IPS-20b (cell line): ENCODE data around the gene NLRP9.

Experiments
- H3K27ac ChIP-seq: one replicate; pipeline ENCODE4 v1.5.1; 2013; ENCODE audit warnings: low read length
- H3K27me3 ChIP-seq: 2 replicates; pipeline ENCODE4 v1.6.1; 2013; ENCODE audit warnings: mild to moderate bottlenecking, low read length, inconsistent platforms; ENCODE audit not compliant: insufficient read depth
- H3K36me3 ChIP-seq: 2 replicates; pipeline ENCODE4 v1.6.1; 2013; ENCODE audit warnings: low read depth, mild to moderate bottlenecking, inconsistent platforms, low read length, moderate library complexity; ENCODE audit not compliant: insufficient read depth
- H3K4me1 ChIP-seq: 2 replicates; pipeline ENCODE4 v1.6.1; 2013; ENCODE audit warnings: mild to moderate bottlenecking, control low read depth, inconsistent platforms, low read length, moderate library complexity; ENCODE audit not compliant: insufficient read depth
- H3K4me3 ChIP-seq: 2 replicates; pipeline ENCODE4 v1.5.1; 2013; ENCODE audit warnings: mild to moderate bottlenecking, low read length, inconsistent platforms
- H3K9ac ChIP-seq: 2 replicates; pipeline ENCODE4 v1.6.1; 2013; ENCODE audit warnings: low read depth, mild to moderate bottlenecking, inconsistent platforms, low read length, moderate library complexity
- H3K9me3 ChIP-seq: 2 replicates; pipeline ENCODE4 v1.6.1; 2013; ENCODE audit warnings: mild to moderate bottlenecking, low read depth, low read length, inconsistent platforms; ENCODE audit not compliant: insufficient read depth

NLRP9 gene

GRCh38 chr19:55683449-55684261 lies 54.5 kb downstream of the NLRP9 start:
- Histone ChIP-seq H3K27ac (no peak overlapping the region), H3K4me1 (no peaks in the 10 kb centered on the region), H3K36me3 (peaks cover 63% of the 10 kb centered on the region), H3K9ac (no peak overlapping the region), H3K9me3 (no peaks in the 10 kb centered on the region), H3K4me3 (no peak overlapping the region), H3K27me3 (no peaks in the 10 kb centered on the region)

- Histone ChIP-seq H3K36me3 (peaks cover 71% of the 10 kb centered on the region), H3K4me1 (no peaks in the 10 kb centered on the region), H3K9me3 (no peaks in the 10 kb centered on the region), H3K27me3 (no peaks in the 10 kb centered on the region), H3K9ac (no peak overlapping the region), H3K4me3 (no peak overlapping the region), H3K27ac (no peak overlapping the region)
Observed at GRCh38 chr19:55681131-55682092, 56.8 kb downstream of the NLRP9 start.

GRCh38 chr19:55680339-55681130 lies 57.7 kb downstream of the NLRP9 start:
- Histone ChIP-seq H3K4me3 (no peak overlapping the region), H3K9ac (no peak overlapping the region), H3K4me1 (0 out of 2 replicates have a peak, but pooled peaks cover 3% of the 10 kb centered on the region), H3K9me3 (no peaks in the 10 kb centered on the region), H3K27ac (no peak overlapping the region), H3K27me3 (no peaks in the 10 kb centered on the region), H3K36me3 (peaks cover 65% of the 10 kb centered on the region)

GRCh38 chr19:55679343-55680257 lies 58.6 kb downstream of the NLRP9 start:
- H3K4me1 ChIP-seq, result 0 out of 2 replicates have a peak, but pooled peaks cover 3% of the 10 kb centered on the region
- no peak overlapping the region for H3K4me3 ChIP-seq
- no peaks in the 10 kb centered on the region for H3K27me3 ChIP-seq
- H3K27ac ChIP-seq, result no peak overlapping the region
- H3K9ac ChIP-seq, result no peak overlapping the region
- no peaks in the 10 kb centered on the region for H3K9me3 ChIP-seq
- peaks cover 55% of the 10 kb centered on the region for H3K36me3 ChIP-seq

- Histone ChIP-seq H3K9me3 (no peaks in the 10 kb centered on the region), H3K27ac (no peak overlapping the region), H3K9ac (no peak overlapping the region), H3K36me3 (peaks cover 50% of the 10 kb centered on the region), H3K27me3 (no peaks in the 10 kb centered on the region), H3K4me3 (no peak overlapping the region), H3K4me1 (peaks cover 8% of the 10 kb centered on the region; the same call in 1 of the 2 replicates)
Observed at GRCh38 chr19:55678121-55678671, 60.0 kb downstream of the NLRP9 start.

GRCh38 chr19:55677572-55678028 lies 60.6 kb downstream of the NLRP9 start:
- no peak overlapping the region for H3K27ac ChIP-seq
- peaks cover 54% of the 10 kb centered on the region for H3K36me3 ChIP-seq
- no peak overlapping the region for H3K9ac ChIP-seq
- H3K9me3 ChIP-seq, result no peaks in the 10 kb centered on the region
- no peaks in the 10 kb centered on the region for H3K27me3 ChIP-seq
- H3K4me1 ChIP-seq, result peaks cover 10% of the 10 kb centered on the region; the same call in 1 of the 2 replicates
- no peak overlapping the region for H3K4me3 ChIP-seq

- Histone ChIP-seq H3K9me3 (no peaks in the 10 kb centered on the region), H3K9ac (no peak overlapping the region), H3K36me3 (peaks cover 58% of the 10 kb centered on the region), H3K27ac (no peak overlapping the region), H3K27me3 (no peaks in the 10 kb centered on the region), H3K4me3 (no peak overlapping the region), H3K4me1 (peaks cover 10% of the 10 kb centered on the region; the same call in 1 of the 2 replicates)
Observed at GRCh38 chr19:55676889-55677505, 61.2 kb downstream of the NLRP9 start.

GRCh38 chr19:55676383-55676782 lies 61.8 kb downstream of the NLRP9 start:
- peak overlapping the region; percentile 83; the same call in 1 of the 2 replicates for H3K9ac ChIP-seq
- H3K9me3 ChIP-seq, result no peaks in the 10 kb centered on the region
- H3K27me3 ChIP-seq, result no peaks in the 10 kb centered on the region
- peak overlapping the region; percentile 79; the same call in 1 of the 2 replicates for H3K4me3 ChIP-seq
- H3K27ac ChIP-seq, result no peak overlapping the region
- peaks cover 53% of the 10 kb centered on the region for H3K36me3 ChIP-seq
- H3K4me1 ChIP-seq, result peaks cover 10% of the 10 kb centered on the region; the same call in 1 of the 2 replicates

GRCh38 chr19:55675661-55676354 lies 62.4 kb downstream of the NLRP9 start:
- Histone ChIP-seq H3K9ac (peak overlapping the region; percentile 83), H3K36me3 (peaks cover 49% of the 10 kb centered on the region), H3K4me1 (peaks cover 10% of the 10 kb centered on the region; the same call in 1 of the 2 replicates), H3K9me3 (no peaks in the 10 kb centered on the region), H3K4me3 (peak overlapping the region; percentile 79), H3K27ac (no peak overlapping the region), H3K27me3 (no peaks in the 10 kb centered on the region)
